ENCODE data around the gene QRICH1. TPM values are rescaled to one million over a fixed set of nuclear protein-coding genes. Genes with fewer than 3 reads are reported as not detected.

The QRICH1 gene
- polyA plus RNA-seq, 3 donors = 82.2 to 93.0 (median 88.0) TPM

DNA sequence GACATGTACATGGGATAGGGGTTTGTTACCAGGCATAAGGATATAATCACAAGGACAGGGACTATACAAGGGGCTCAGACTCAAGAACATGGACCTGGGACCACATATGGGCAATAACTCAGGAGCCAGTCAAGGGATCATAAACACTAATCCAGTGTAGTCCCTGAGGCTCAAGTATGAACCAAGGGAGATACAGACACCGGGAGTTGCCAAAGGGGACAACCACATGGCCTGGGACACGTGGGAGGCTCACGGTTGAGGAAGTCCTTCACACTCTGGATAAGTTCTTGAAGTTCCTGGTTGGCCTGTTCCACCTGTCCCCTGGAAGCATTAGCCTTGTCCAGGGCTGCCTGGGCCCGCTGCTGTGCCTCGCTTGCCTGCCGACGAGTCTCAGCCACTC is 28.6 kb upstream of the QRICH1 start:
- DNase-seq (ENCODE audit: extremely low read depth in 1 of 11, low read depth in 9 of 11, low spot score in 4 of 11) = no peak

DNA sequence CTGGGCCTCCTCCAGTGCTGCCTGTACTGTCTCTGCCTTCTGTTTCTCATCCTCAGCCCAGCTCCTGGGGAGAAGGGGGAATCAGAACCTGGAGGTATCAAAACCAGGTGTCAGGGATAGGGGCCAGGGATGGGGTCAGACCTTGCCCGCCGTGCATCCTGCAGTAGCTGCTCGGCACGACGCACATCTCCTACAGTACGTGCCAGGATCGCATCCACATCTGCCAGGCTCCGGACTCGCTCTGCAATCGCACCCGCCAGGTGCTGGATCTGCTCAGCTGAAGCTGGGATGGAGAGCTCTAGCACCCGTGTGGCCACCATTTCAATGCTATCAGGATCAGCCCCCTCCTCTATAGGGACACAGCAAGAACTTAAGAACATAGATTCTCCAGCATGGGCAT is 28.2 kb upstream of the QRICH1 start:
- no peak for DNase-seq (ENCODE audit: extremely low read depth in 1 of 11, low read depth in 9 of 11, low spot score in 4 of 11)

DNA sequence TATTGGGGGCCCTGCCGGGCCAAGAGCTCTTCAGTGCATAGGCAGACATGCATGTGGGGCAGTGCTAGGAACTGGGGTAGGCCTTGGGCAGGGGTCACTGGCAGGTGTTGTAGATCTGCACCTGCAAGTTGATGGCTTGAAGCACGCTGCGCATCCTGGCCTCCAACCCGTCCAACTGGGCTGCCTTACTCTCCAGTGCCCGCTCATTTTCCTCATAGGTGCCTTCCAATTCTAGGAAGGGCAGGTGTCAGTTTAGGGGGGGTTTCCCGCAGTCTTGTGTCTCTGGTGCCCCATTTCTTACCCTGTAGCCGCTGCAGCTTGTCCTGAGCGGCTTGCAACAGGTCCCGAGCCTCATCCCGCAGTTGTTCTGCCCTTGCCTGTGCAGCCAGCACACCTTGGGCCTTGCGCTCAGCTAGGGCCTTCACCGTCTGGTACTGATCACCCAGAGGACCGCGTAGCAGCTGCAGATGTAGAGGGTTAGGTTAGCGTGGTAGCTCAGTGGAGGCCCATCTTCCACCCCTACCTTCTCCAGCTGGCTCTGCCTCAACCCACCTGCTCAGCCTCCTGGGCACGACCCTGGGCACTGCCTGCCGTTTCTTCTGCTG is 27.4 kb upstream of the QRICH1 start:
- no peak for DNase-seq (ENCODE audit: extremely low read depth in 1 of 11, low read depth in 9 of 11, low spot score in 4 of 11)

DNA sequence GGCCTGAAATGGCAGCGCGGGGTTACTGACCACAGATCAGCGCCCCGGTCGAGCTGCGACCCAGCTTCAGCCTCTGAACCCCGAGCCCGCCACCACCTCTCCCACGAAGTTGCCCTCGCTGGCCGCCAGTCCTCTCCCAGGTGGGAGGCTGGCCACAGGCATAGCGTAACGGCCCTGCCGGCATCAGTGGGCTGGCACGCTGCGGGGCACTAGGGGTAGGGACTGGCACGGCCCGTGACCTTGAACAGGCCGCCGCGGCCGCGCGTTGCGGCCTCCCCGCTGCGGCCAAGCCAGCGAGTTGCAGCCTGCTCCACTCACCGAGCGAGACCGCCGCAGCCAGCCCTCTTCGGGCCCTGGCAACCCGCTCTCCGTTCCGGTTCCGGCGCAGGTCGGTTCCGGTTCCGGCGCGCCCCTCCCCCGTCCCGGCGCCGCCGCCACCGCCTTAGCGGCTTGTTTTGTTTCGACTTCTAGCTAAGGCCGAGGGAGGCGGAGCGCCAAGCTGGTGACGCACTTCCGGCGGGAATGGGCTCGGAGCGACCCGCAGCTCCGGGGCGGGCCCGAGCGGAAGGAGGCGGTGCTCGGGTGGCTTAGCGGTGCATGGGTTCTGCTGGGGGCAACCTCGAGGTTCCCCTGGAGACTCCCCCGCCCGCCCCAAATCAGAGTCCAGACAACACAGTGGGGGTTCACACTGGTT is 26.7 kb upstream of the QRICH1 start, which contains the start of gene USP19:
Gene USP19 (minus strand): TSS at position 386 of the 694 bp plus-strand sequence. CDS start 1,678 bp downstream, outside the sequence.
- DNase-seq (ENCODE audit: extremely low read depth in 1 of 11, low read depth in 9 of 11, low spot score in 4 of 11) = peak; percentile 78 to 93 (median 90)

DNA sequence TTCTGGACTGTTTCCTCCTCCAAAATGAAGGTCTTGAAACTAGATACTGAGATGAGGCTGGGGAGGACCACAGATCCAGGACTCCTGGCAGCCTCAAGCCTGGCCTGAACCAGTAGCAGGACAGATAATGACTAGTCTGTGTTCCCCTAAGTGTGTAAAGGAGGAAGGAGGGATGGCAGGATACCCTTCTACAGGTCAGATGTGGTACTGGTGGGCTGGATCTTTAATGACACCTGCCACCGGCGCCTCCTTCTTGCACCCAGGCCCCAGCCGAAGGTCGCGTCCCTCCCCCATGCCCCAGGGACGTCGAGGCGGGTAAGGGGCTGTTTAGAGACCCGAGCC is 26.2 kb upstream of the QRICH1 start:
- DNase-seq (ENCODE audit: extremely low read depth in 1 of 11, low read depth in 9 of 11, low spot score in 4 of 11) = no peak

DNA sequence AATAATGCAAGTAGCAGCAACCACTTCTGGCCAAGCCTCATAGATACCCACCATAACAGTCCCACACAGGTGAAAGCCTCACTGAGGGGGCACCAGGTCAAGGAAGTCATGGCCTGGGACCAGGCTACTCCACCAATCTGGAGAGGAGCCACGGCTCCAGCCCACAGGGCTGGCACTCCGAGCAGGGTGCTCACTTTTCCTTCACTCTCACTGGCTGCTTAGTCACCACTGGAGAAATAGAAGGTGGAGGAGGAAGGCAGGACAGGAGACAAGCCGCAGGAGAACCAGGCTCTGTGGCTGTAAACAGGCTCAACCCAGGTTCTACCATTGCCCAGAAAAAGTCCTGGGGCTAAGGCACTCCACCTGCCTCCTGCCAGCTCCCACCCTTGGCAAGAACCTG is 25.6 kb upstream of the QRICH1 start:
- DNase-seq (ENCODE audit: extremely low read depth in 1 of 11, low read depth in 9 of 11, low spot score in 4 of 11) = no peak

DNA sequence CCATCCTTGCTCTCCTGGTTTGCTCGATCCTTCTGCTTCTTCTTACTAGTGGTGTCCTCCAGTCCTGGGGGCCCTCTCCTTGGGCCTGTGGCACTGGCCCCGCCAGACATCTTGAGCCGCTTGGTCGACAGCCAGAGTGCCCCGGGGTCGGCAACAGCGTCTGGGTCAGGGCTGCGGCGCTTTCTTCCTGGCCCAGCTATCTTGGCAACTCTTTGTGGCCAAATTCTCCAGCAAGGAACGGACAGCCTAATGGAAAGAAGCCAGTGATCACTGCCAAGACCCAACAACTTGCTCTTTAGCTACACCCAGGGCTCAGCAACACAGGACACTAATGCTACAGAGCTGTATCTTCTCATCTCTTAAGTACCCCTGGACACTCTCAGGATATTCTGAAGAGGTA is 25.2 kb upstream of the QRICH1 start:
- DNase-seq (ENCODE audit: extremely low read depth in 1 of 11, low read depth in 9 of 11, low spot score in 4 of 11) = no peak

DNA sequence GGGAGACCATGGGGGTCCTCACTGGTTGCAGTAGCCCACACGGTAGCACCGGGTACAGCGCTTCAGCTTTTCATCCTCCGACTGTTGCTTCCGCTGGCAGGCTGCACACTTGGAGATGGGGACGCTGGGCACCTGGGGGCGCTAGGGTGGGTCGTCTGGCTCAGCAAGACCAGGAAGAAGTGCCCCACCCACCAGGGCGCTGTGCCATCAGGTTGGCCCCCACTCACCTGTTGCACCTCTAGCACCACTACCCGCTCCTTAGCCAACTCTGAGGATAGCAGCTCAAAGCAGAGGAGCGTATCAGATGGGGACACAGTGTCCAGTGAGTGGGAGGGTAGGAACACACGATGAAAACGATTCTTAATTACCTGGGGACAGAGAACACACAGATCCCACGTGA is 18.4 kb upstream of the QRICH1 start:
- DNase-seq (ENCODE audit: extremely low read depth in 1 of 11, low read depth in 9 of 11, low spot score in 4 of 11) = no peak

DNA sequence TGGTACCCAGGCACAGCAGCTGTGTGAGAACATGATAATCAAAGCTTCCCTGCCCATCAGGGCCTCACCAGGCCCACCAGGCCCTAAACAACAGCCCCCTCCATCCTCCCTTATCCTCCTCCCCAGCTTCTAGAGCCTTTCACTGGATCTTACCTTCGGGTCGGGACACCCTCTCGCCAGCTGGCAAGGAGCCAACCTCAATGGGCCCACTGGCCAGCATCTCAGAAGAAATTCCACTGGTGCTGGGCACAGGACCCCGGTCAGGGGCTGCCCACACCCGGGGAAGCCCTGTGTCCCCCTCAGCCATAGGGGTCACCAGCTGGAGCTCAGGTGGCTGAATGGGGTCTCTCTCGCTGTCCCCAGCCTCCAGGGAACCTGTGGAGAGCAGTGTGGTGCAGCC is 17.5 kb upstream of the QRICH1 start:
- no peak for DNase-seq (ENCODE audit: extremely low read depth in 1 of 11, low read depth in 9 of 11, low spot score in 4 of 11)

DNA sequence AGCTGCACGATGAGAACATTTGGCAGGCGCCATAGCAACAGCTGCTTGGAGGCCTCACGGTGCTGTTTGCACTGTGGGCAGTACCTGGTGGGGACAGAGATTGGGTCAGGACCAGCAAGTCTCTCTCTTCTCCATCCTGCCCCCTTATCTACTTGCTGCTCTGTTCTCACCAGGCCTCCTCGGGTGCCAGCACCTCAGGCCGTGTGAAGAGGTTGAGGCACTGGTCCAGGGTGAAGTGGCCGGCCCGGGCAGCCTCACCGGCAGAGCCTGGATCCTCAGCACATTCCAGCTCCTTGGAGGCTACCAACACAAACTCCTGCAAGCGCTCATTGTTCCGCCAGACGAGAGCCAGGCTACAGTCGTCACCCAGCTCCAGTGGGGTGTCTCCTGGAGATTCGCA is 16.9 kb upstream of the QRICH1 start:
- DNase-seq (ENCODE audit: extremely low read depth in 1 of 11, low read depth in 9 of 11, low spot score in 4 of 11) = no peak

DNA sequence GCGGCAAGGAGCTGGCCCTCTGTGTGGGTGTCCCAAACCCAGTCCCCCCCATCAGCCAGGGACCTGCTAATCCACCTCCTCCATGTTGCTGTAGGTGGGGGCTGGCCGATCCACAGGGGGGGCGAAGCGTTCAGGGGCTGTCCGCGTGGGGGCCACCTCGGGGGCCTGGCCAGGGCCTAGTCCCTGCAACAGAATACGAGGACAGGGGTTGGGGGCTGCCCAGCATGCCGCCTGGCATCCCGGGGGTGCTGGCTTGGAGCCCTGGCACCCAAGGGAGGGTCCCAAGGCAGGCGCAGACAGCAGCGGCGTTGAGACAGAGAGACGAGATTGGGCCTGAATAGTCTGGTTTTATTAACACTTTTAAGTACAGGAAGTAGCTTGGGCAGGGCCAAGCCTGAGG is 14.5 kb upstream of the QRICH1 start:
- no peak for DNase-seq (ENCODE audit: extremely low read depth in 1 of 11, low read depth in 9 of 11, low spot score in 4 of 11)

DNA sequence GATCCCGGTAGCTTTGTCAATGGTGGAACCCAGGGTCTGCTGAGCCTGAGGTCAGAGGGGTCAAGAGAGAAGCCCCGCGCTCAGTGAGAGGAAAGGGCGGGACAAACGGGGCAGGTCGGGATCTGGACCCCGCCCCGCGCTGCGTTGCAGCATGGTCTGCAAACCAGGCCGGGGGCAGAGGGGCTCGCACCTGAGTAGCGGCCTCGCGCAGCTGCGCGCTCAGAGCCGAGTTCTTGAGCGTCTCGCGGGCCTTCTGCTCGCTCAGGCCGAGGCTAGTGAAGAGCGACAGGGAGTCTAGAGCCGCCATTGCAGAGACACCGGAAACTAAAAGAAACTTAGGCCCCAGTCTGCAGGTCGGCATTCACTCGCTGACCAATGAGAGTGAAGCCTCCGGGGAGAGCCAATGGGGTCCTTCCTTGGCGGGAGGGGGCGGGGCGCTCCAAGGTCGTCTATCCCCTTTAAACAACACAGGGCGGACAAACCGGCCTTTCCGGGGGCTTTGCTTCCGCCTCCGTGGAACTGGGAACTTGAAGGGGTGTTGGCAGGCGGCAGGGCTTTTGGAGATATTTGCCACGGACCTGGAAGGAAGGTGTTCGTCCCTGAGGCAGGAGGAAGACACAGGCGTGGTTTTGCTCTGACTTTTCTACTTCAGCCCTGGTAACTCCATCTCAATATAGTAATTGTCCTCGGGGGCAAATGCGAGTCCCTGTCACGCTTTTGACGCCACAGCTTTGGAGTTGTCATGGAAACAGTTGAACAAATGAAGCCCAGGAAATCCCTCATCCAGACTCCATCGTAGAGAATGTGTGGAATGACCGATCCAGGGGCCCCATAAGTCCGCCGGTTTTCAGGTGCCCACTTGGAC is 10.8 kb upstream of the QRICH1 start, which contains the start of gene QARS1:
Gene QARS1 (minus strand): TSS at position 331 of the 865 bp plus-strand sequence. CDS start 24 bp downstream, at position 307.
- DNase-seq (ENCODE audit: extremely low read depth in 1 of 11, low read depth in 9 of 11, low spot score in 4 of 11) = peak; percentile 74 to 96 (median 89)

DNA sequence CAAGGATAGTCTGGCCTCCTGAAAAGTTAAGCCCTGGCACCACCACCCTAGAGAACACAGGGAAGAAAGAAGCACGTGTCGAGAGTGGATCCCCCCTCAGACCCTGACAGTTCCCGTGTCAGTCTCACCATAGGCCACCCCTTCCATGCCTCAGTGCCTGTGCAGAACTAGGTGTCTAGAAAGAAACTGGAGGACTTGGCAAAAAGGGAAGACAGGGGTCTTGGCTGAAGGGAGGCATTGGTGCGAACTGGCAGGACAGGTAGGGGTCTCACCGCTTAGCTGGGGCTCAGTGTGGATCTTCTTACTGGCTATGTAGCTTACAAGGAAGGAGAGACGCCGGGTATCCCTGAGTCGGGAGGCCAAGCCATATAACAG is 10.2 kb upstream of the QRICH1 start:
- DNase-seq (ENCODE audit: extremely low read depth in 1 of 11, low read depth in 9 of 11, low spot score in 4 of 11) = no peak

DNA sequence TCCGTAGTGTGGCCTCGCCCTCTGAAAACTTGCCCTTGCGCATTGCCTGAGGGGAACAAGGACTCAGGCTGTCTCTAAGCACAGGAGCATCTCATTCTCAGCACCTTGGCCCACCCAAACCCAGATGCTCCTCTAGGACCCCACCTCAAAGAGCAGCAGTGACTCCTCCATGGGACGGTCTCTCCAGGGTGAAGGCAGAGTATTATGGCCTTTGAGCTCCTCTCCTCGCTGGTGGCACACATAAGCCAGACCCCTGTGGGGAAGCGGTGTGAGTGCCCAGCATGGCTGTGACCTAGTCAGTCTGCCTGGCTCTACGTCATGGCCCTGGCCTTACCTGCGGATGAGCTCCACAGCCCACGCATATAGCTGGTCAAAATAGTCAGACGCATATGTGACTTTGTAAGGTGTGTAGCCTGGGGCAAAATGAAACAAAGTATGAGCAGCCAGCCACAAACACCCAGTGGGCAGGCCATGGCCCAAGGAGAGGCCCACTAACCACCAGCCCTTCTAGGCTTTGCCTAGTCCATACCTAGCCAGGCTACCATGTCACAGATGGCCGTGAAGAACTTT is 6.3 kb upstream of the QRICH1 start:
- no peak for DNase-seq (ENCODE audit: extremely low read depth in 1 of 11, low read depth in 9 of 11, low spot score in 4 of 11)

DNA sequence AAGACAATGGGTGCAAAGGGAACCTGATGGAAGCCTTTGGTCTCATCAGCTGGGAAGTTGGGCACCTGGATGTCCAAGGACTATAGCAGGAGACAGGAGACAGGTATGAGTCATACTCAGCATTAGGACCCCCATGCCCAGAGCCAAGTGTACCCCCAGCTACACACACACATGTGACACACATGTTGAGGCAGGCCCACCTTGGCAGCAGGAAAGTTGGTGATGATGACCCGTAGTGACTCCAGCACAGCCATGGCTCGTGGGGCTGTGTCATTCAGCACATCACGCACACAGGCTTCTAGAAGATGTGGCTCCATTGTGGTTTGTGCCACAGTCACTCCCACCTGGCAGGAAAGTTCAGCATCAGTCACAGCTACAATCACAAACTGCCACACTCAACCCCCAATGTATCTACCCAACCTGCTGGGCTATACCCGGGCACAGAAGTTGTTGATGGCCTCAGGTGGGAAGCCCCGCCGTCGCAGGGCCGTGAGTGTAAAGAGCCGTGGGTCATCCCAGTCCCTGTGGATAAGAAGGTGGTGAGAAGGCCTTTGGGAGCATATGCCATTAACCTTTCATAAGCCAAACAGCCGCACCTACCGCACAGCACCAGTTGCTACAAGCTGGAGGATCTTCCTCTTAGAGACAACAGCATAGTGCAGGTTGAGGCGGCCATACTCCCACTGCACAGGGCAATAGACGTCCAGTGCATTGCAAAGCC is 5.2 kb upstream of the QRICH1 start:
- no peak for DNase-seq (ENCODE audit: extremely low read depth in 1 of 11, low read depth in 9 of 11, low spot score in 4 of 11)

DNA sequence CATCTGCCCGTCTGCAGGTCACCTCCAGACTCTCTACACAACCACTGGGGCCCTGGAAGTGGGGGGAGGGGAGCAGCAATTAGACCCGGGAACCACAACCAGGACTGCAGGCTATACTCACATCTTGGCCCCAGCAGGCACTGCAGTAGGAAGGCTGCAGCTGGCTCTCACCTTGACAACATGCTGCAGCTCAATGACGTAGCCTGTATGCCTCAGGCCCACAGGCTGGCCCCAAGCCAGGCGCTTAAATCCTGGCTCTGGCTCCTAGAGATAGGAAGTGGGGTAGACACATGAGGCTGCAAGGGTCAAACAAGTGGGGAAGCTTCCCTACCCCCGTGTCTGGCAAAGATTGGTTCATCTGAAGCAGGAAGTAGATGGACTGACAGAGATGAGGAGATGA is 4.6 kb upstream of the QRICH1 start:
- peak in 1 of 11 donors; percentile 19 for DNase-seq (ENCODE audit: extremely low read depth in 1 of 11, low read depth in 9 of 11, low spot score in 4 of 11)

DNA sequence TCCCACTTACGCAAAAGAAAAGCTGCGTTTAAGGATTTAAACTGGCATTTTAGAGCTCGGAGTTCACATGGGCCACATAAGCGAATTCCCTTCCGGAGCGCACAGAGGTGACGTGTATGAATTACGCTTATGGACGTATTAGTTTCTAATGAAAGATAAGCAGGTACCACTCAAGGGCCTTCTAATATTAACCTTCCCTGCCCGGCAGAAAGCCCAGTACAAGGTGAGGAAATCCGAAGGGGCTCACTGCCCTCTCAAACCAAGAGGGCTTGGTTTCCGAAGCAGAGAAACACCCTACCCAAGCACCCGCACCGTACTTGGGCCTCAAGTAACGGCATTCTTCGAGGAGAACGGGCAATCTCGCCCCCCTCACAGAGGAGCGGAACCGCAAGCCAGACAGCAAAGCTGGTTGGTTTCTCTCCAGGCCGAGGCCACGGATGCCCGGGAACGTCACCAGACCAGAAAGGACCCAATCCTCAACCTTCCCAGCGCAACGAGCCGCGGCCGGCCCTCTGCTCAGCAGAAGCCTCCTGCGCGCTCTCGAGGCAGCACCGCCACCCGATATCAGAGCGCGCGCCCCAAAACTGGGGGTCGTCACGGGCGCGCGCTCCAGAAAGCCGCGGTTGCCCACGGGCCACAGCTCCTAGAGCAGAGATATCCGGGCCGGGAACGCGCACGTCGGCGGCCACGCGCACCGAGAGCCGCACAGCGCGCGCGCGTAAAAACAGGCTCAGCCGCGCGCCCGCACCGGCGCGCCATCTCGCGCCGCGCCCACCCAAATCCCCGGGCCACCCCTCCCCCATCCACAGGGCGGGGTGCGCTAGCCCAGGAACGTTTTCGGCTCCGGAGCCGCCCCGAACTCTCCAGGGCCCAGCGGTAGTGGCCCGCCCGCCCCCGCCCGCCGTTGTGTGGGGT is 676 bp downstream of the QRICH1 start:
- DNase-seq (ENCODE audit: extremely low read depth in 1 of 11, low read depth in 9 of 11, low spot score in 4 of 11) = peak; percentile 48 to 80 (median 69)

DNA sequence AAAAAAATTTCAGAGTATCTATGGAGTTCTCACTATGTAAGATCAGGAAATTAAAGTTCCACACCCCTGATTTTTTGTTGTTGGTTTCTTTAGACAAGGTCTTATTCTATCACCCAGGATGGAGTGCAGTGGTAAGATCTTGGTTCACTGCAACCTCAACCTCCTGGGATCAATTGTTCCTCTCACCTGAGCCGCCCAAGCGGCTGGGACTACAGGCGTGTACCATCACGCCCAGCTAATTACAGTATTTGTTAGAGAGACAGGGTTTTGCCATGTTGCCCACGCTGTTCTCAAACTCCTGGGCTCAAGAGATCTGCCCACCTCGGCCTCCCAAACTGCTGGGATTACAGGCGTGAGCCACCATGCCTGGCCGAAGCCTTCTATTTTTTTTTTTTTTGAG is 12.4 kb downstream of the QRICH1 start:
- no peak for DNase-seq (ENCODE audit: extremely low read depth in 1 of 11, low read depth in 9 of 11, low spot score in 4 of 11)
